Placental epithelial cell (primary cell): ENCODE results near the gene GALNT5. TPM values are rescaled to one million over a fixed set of nuclear protein-coding genes. Genes with fewer than 3 reads are reported as not detected.

Experiments
- total RNA-seq: library from RNA; depleted of rRNA; stranded (reverse); fragments of >200 nt; gene quantifications from 2 replicates; pipeline ENCODE4 v1.2.3, GENCODE V29; 2012

Gene GALNT5, protein sequence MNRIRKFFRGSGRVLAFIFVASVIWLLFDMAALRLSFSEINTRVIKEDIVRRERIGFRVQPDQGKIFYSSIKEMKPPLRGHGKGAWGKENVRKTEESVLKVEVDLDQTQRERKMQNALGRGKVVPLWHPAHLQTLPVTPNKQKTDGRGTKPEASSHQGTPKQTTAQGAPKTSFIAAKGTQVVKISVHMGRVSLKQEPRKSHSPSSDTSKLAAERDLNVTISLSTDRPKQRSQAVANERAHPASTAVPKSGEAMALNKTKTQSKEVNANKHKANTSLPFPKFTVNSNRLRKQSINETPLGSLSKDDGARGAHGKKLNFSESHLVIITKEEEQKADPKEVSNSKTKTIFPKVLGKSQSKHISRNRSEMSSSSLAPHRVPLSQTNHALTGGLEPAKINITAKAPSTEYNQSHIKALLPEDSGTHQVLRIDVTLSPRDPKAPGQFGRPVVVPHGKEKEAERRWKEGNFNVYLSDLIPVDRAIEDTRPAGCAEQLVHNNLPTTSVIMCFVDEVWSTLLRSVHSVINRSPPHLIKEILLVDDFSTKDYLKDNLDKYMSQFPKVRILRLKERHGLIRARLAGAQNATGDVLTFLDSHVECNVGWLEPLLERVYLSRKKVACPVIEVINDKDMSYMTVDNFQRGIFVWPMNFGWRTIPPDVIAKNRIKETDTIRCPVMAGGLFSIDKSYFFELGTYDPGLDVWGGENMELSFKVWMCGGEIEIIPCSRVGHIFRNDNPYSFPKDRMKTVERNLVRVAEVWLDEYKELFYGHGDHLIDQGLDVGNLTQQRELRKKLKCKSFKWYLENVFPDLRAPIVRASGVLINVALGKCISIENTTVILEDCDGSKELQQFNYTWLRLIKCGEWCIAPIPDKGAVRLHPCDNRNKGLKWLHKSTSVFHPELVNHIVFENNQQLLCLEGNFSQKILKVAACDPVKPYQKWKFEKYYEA
- total RNA-seq = 9.0 and 16.5 TPM in 2 replicates

DNA sequence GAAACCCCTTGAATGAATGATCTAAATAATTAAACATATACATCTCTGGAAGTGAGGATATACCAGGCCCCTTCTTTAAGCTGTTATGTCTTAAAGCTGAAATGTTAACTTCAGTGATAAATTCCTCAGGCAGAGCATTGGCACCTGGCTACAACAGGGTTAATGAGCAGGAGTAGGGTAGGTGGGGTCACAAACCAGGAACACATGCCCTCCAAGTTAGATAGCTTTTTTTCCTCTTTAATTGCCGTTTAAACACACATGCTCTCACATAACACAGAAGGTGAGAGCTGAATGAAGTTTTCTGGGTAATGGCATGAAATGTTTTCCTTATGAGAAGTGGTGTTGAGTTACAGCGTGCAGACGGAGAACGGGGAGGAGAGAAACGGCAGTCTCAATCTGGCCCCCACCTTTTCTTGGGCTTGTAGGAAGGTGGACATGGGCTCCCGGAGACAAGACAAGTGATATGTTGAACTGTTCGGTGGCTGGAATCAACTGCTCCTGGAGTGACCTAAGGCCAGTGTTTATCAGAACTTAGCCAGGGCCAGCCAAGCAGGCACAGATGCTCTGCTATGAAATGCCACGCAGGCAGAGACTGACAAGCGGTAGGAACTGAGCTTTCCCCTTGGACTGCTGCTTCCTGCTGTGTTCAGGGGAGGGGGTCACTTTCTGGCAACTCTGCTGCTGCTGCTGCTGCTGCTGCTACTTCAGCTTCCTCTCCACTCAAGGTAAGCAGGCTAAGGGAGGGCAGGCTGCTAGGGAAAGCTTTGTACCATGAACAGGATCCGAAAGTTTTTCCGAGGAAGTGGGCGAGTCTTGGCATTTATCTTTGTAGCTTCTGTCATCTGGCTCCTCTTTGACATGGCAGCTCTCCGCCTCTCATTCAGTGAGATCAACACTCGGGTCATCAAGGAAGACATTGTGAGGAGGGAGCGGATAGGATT lies at the start of gene GALNT5:
Gene GALNT5, plus strand, starts transcription at position 394 of the 941 bp plus-strand sequence. Its CDS starts 378 bp downstream, at position 772.

DNA sequence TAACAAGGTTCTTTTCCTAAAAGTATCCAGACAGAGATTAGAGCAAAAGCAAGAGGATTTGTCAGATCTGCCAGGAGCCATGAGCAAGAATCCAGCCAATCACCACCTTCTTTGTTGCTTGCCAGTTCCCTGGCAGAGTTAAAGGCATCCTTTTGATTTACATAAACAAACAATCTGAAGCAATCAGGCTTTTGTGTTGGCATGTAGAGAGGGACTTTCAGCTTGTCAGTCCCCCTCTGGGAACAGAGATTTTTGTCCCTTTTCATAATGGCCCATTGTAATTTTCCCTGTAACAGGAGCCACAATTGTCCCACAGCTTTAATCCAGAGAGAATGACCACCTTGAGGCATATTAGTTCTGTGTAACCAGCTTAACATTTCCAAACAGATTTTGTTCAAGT lies 68.3 kb downstream of the GALNT5 start, which contains the start of gene ERMN:
Gene ERMN, minus strand, starts transcription at position 39 of the 400 bp plus-strand sequence. CDS start 182 bp downstream, outside the sequence.

Other genes with a start within 250 kb of the GALNT5 start
- not detected in 2 replicates for gene ERMN, start 68.1 kb downstream of the GALNT5 start, total RNA-seq
- not detected in 2 replicates for gene CYTIP, start 186.4 kb downstream of the GALNT5 start, total RNA-seq